Hepatocyte (in vitro differentiated cells): ENCODE results near the gene SFXN4. TPM values are rescaled to one million over a fixed set of nuclear protein-coding genes. Genes with fewer than 3 reads are reported as not detected.

Source experiments
- DNase-seq: peaks from one replicate; pipeline ENCODE4 v3.0.0-alpha.2; 2016; ENCODE audit warnings: low spot score
- H2AFZ ChIP-seq: fragments of 200-600 bp; sonication (generic); 2 replicates; pipeline ENCODE4 v1.6.0; 2016; ENCODE audit warnings: antibody characterized with exemption, mild to moderate bottlenecking
- H3K27ac ChIP-seq: fragments of 200-600 bp; sonication (generic); 2 replicates; pipeline ENCODE4 v1.5.1; 2016; ENCODE audit warnings: mild to moderate bottlenecking
- H3K27me3 ChIP-seq: fragments of 200-600 bp; sonication (generic); 2 replicates; pipeline ENCODE4 v1.6.1; 2016
- H3K36me3 ChIP-seq: fragments of 200-600 bp; sonication (generic); replicated peaks from 2 replicates; pipeline ENCODE4 v1.5.1; 2016; ENCODE audit warnings: low read depth; ENCODE audit not compliant: insufficient read depth
- H3K4me1 ChIP-seq: fragments of 200-600 bp; sonication (generic); 2 replicates; pipeline ENCODE4 v1.5.1; 2016; ENCODE audit warnings: mild to moderate bottlenecking, moderate library complexity; ENCODE audit not compliant: insufficient read depth
- H3K4me2 ChIP-seq: fragments of 200-600 bp; sonication (generic); 2 replicates; pipeline ENCODE4 v1.6.0; 2016
- H3K4me3 ChIP-seq: fragments of 200-600 bp; sonication (generic); 2 replicates; pipeline ENCODE4 v1.5.1; 2016; ENCODE audit warnings: mild to moderate bottlenecking
- H3K79me2 ChIP-seq: fragments of 200-600 bp; sonication (generic); 2 replicates; pipeline ENCODE4 v1.6.0; 2017; ENCODE audit warnings: mild to moderate bottlenecking
- H3K9me2 ChIP-seq: fragments of 200-600 bp; sonication (generic); replicated peaks from 2 replicates; pipeline ENCODE4 v1.6.0; 2017; ENCODE audit warnings: mild to moderate bottlenecking; ENCODE audit not compliant: insufficient read depth
- H3K9me3 ChIP-seq: fragments of 200-600 bp; sonication (generic); 2 replicates; pipeline ENCODE4 v1.5.1; 2016; ENCODE audit warnings: low read depth, mild to moderate bottlenecking
- H4K20me1 ChIP-seq: fragments of 200-600 bp; sonication (generic); 2 replicates; pipeline ENCODE4 v1.6.0; 2016; ENCODE audit warnings: mild to moderate bottlenecking; ENCODE audit not compliant: insufficient read depth, poor library complexity, severe bottlenecking
- CTCF ChIP-seq: fragments of 200-600 bp; sonication (generic); IDR thresholded peaks from 2 replicates; pipeline ENCODE4 v1.5.1; 2016; ENCODE audit warnings: antibody characterized with exemption, mild to moderate bottlenecking; ENCODE audit not compliant: poor library complexity
- EZH2 ChIP-seq: fragments of 200-600 bp; sonication (generic); IDR thresholded peaks from 2 replicates; pipeline ENCODE4 v1.6.1; 2016; ENCODE audit warnings: antibody characterized with exemption, mild to moderate bottlenecking, borderline replicate concordance
- EZH2phosphoT487 ChIP-seq: fragments of 200-600 bp; sonication (generic); IDR thresholded peaks from one replicate; pipeline ENCODE4 v1.6.1; 2018; ENCODE audit warnings: antibody characterized with exemption, mild to moderate bottlenecking, low read depth, moderate library complexity; ENCODE audit not compliant: unreplicated experiment, severe bottlenecking
- WGBS: methylation state at CpG from one replicate; pipeline ENCODE4 v1.1.6; 2016; ENCODE audit warnings: low lambda C conversion rate; ENCODE audit errors: missing lambda C conversion rate; 5-methylcytosine and 5-hydroxymethylcytosine counted together
- polyA plus RNA-seq: library from polyadenylated mRNA; unstranded; fragments of >200 nt; fragmentation: Nextera tagmentation; extraction: Ambion mirVana; gene quantifications from 2 replicates; pipeline ENCODE4 v1.2.1, GENCODE V29; 2016
- total RNA-seq: library from RNA; depleted of rRNA; stranded (reverse); fragments of >200 nt; gene quantifications from 2 replicates; pipeline ENCODE4 v1.2.3, GENCODE V29; 2014

The SFXN4 gene
- total and polyA plus RNA-seq, 2 experiments from 2014 or later, result 27.2 to 41.5 TPM

GRCh38 chr10:119120875-119121274, 44.6 kb downstream of the SFXN4 start:
- peaks cover under 1% of the 10 kb centered on the region for H3K4me1 ChIP-seq
- DNase-seq, result no peak
- no peaks in the 10 kb centered on the region for H3K36me3 ChIP-seq
- TF ChIP-seq EZH2phosphoT487, result no peak
- TF ChIP-seq CTCF, result no peak
- TF ChIP-seq EZH2, result no peak
- no peaks in the 10 kb centered on the region for H3K9me3 ChIP-seq
- H3K27me3 ChIP-seq, result no peaks in the 10 kb centered on the region
- H3K9me2 ChIP-seq, result no peaks in the 10 kb centered on the region
- H2AFZ ChIP-seq, result no peak overlapping the region
- no peaks in the 10 kb centered on the region for H4K20me1 ChIP-seq
- H3K79me2 ChIP-seq, result peaks cover 8% of the 10 kb centered on the region
- 97% methylated on average over 2 of the region's 2 CpGs for WGBS
- peak overlapping the region; percentile 71 for H3K27ac ChIP-seq
- peak overlapping the region; percentile 3 for H3K4me2 ChIP-seq
- no peak overlapping the region for H3K4me3 ChIP-seq

DNA sequence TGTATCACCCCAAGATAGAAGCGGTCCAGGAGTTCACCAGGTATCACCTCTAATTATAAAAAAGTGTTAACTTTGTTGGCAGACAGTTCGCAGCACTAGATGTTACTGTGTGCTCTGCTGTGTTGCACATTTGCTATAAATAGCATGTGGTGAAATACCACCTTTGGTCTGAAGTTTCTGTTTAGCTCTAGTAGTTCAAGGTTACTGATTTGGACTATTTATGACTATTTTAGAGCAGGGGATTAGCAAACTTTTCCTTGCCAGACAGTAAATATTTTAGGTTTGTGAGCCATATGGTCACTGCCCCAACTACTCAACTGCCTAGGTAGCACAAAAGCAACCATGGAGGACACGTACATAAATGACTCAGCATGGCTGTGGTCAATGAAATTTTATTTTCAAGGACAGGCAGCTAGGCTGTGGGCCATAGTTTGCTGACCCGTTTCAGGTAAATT, 45.1 kb downstream of the SFXN4 start:
- Histone ChIP-seq H3K27me3 (no peaks in the 10 kb centered on the region), H3K9me3 (no peaks in the 10 kb centered on the region), H3K36me3 (no peaks in the 10 kb centered on the region), H3K27ac (peak overlapping the region; percentile 81), H3K79me2 (peaks cover 8% of the 10 kb centered on the region), H2AFZ (no peak overlapping the region), H4K20me1 (no peaks in the 10 kb centered on the region), H3K4me2 (peak overlapping the region; percentile 3), H3K4me1 (peaks cover 4% of the 10 kb centered on the region), H3K4me3 (no peak overlapping the region), H3K9me2 (no peaks in the 10 kb centered on the region)
- no peak for TF ChIP-seq EZH2
- TF ChIP-seq CTCF, result no peak
- peak; percentile 54 for DNase-seq
- 73% methylated on average over 4 of the region's 4 CpGs for WGBS

DNA sequence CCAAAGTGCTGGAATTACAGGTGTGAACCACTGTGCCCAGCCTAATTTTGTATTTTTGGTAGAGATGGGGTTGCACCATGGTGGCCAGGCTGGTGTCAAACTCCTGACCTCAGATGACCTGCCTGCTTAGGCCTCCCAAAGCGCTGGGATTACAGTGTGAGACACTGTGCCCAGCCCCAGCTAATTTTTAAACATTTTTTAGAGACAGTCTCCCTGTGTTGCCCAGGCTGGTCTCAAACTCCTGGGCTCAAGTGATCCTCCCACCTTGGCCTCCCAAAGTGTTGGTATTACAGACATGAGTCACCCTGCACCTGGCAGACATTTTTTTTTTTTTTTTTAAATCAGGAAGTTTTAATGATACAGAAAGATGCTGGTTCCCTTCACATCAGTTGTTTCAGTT, 46.1 kb downstream of the SFXN4 start:
- Histone ChIP-seq H4K20me1 (no peaks in the 10 kb centered on the region), H3K79me2 (peaks cover 8% of the 10 kb centered on the region), H2AFZ (no peak overlapping the region), H3K9me3 (no peaks in the 10 kb centered on the region), H3K9me2 (no peaks in the 10 kb centered on the region), H3K27me3 (no peaks in the 10 kb centered on the region), H3K4me3 (no peak overlapping the region), H3K27ac (peak overlapping the region; percentile 81), H3K4me2 (no peak overlapping the region), H3K4me1 (peaks cover 6% of the 10 kb centered on the region), H3K36me3 (no peaks in the 10 kb centered on the region)
- 100% methylated on average over 1 of the region's 1 CpG for WGBS
- DNase-seq, result no peak
- no peak for TF ChIP-seq EZH2
- TF ChIP-seq CTCF, result no peak
- no peak for TF ChIP-seq EZH2phosphoT487

- no peak overlapping the region for H3K4me3 ChIP-seq
- no peak for TF ChIP-seq EZH2phosphoT487
- no peak for TF ChIP-seq EZH2
- no peak for TF ChIP-seq CTCF
- DNase-seq, result no peak
- H3K27me3 ChIP-seq, result no peaks in the 10 kb centered on the region
- H3K4me2 ChIP-seq, result no peak overlapping the region
- H4K20me1 ChIP-seq, result no peaks in the 10 kb centered on the region
- no peaks in the 10 kb centered on the region for H3K9me3 ChIP-seq
- no peak overlapping the region for H2AFZ ChIP-seq
- peaks cover 8% of the 10 kb centered on the region for H3K79me2 ChIP-seq
- no peaks in the 10 kb centered on the region for H3K9me2 ChIP-seq
- WGBS, result 95% methylated on average over 5 of the region's 5 CpGs
- H3K4me1 ChIP-seq, result peaks cover 15% of the 10 kb centered on the region
- H3K36me3 ChIP-seq, result no peaks in the 10 kb centered on the region
- H3K27ac ChIP-seq, result no peak overlapping the region
These were observed 47.3 kb downstream of the SFXN4 start for GRCh38 chr10:119118231-119118630.
